HepG2 (cell line): ENCODE results near the gene UPB1. TPM values are rescaled to one million over a fixed set of nuclear protein-coding genes. Genes with fewer than 3 reads are reported as not detected.
A peak's percentile ranks its signal among the peaks of the same experiment; 100 is the strongest.

Experiments used
- ATF6 ChIP-seq: sonication (generic); formaldehyde crosslinking; conservative IDR thresholded peaks from 2 replicates; pipeline ENCODE4 v1.4.0; 2020; ENCODE audit warnings: missing genetic modification reagents
- CAMTA2 ChIP-seq: sonication (generic); formaldehyde crosslinking; IDR thresholded peaks from 2 replicates; pipeline ENCODE4 v1.4.0; 2020; ENCODE audit warnings: mild to moderate bottlenecking, missing genetic modification reagents, borderline replicate concordance
- CEBPZ ChIP-seq: IDR thresholded peaks from 2 replicates; pipeline ENCODE4 v1.6.1; 2012; ENCODE audit warnings: low read length, improper control_type of control experiment
- FOSL2 ChIP-seq: sonication (generic); formaldehyde crosslinking; IDR thresholded peaks from 2 replicates; pipeline ENCODE4 v1.4.0; 2020; ENCODE audit warnings: missing genetic modification reagents
- GABPA ChIP-seq, 2 experiments: IDR thresholded peaks; 2 replicates each; pipeline ENCODE4 v1.6.1; 2011 to 2016; ENCODE audit warnings: low read depth in 2 of 2, low read length in 1 of 2, missing biosample characterization in 1 of 2, missing genetic modification characterization in 1 of 2
- HOXA9 ChIP-seq: sonication (generic); formaldehyde crosslinking; IDR thresholded peaks from 2 replicates; pipeline ENCODE4 v1.8.1; 2022; ENCODE audit warnings: missing genetic modification reagents, mild to moderate bottlenecking, moderate library complexity, borderline replicate concordance
- NAIF1 ChIP-seq: sonication (generic); formaldehyde crosslinking; IDR thresholded peaks from 2 replicates; pipeline ENCODE4 v1.5.0; 2020; ENCODE audit warnings: mild to moderate bottlenecking, missing genetic modification reagents, borderline replicate concordance
- POGZ ChIP-seq: sonication (generic); formaldehyde crosslinking; IDR thresholded peaks from 2 replicates; pipeline ENCODE4 v1.4.0; 2020; ENCODE audit warnings: mild to moderate bottlenecking, missing genetic modification reagents
- REXO4 ChIP-seq: sonication (generic); formaldehyde crosslinking; IDR thresholded peaks from 2 replicates; pipeline ENCODE4 v1.8.0; 2022; ENCODE audit warnings: missing genetic modification reagents, mild to moderate bottlenecking, borderline replicate concordance
- RFX5 ChIP-seq: IDR thresholded peaks from 2 replicates; pipeline ENCODE4 v1.6.1; 2011; ENCODE audit warnings: low read depth, low read length, improper control_type of control experiment
- SNRNP70 ChIP-seq: fragments of 200-400 bp; formaldehyde crosslinking; IDR thresholded peaks from 2 replicates; pipeline ENCODE4 v1.6.1; 2017; ENCODE audit warnings: mild to moderate bottlenecking, low read depth, low read length, moderate library complexity
- SP1 ChIP-seq, 2 experiments: fragments of 450-650 bp in 1 of 2; sonication (generic) in 1 of 2; formaldehyde crosslinking in 1 of 2; IDR thresholded peaks; 2 replicates each; pipeline versions ENCODE4 v1.4.0 to v1.6.1; 2016 to 2020; ENCODE audit warnings: missing genetic modification reagents in 1 of 2
- ZBTB2 ChIP-seq: sonication (generic); formaldehyde crosslinking; IDR thresholded peaks from 2 replicates; pipeline ENCODE4 v1.8.0; 2022; ENCODE audit warnings: low read depth, missing genetic modification reagents
- ZNF136 ChIP-seq: sonication (generic); formaldehyde crosslinking; IDR thresholded peaks from 2 replicates; pipeline ENCODE4 v1.8.1; 2022; ENCODE audit warnings: low read depth, mild to moderate bottlenecking, moderate library complexity, missing genetic modification reagents
- ZNF281 ChIP-seq: sonication (generic); formaldehyde crosslinking; IDR thresholded peaks from 2 replicates; pipeline ENCODE4 v1.4.0; 2020; ENCODE audit warnings: missing genetic modification reagents, borderline replicate concordance
- ZNF446 ChIP-seq: sonication (generic); formaldehyde crosslinking; IDR thresholded peaks from 2 replicates; pipeline ENCODE4 v1.5.0; 2020; ENCODE audit warnings: mild to moderate bottlenecking, missing genetic modification reagents
- ZNF572 ChIP-seq: sonication (generic); formaldehyde crosslinking; IDR thresholded peaks from 2 replicates; pipeline ENCODE4 v1.5.1; 2020; ENCODE audit warnings: mild to moderate bottlenecking, missing genetic modification reagents
- polyA plus RNA-seq, 8 experiments: library from polyadenylated mRNA; depleted of rRNA in 3 of 8; stranded (reverse) in 7 of 8; unstranded in 1 of 8; fragments of >200 nt; fragmentation: Illumina TruSeq in 4 of 8; extraction: Trizol in 4 of 8; gene quantifications; 2 replicates each; pipeline versions ENCODE4 v1.2.1 to v1.2.3, GENCODE V29; 2011 to 2016; ENCODE audit warnings: low read depth in 4 of 8, missing spikeins in 1 of 8, mixed read lengths in 1 of 8; ENCODE audit not compliant: insufficient read depth in 1 of 8
- total RNA-seq, 5 experiments: library from RNA; depleted of rRNA; stranded (reverse); fragments of >200 nt; fragmentation: Illumina TruSeq; extraction: Trizol; gene quantifications; 2 replicates each; pipeline ENCODE4 v1.2.3, GENCODE V29; 2016; ENCODE audit warnings: low read depth in 1 of 5

UPB1 gene
- total and polyA plus RNA-seq, 2 of the 13 experiments (the other 11 are each of a cell fraction or from before 2014, with no cell fraction given), result 0.38 to 1.2 TPM

- TF ChIP-seq GABPA (IDR thresholded peaks at IDR 0.05; ENCODE audit: low read depth, low read length), result peak; percentile 92
- peak; percentile 96 for TF ChIP-seq GABPA (CRISPR knock-in tag; IDR thresholded peaks at IDR 0.05; ENCODE audit: low read depth)
- no peak for TF ChIP-seq ATF6 (CRISPR knock-in tag)
- peak; percentile 74 for TF ChIP-seq FOSL2 (CRISPR knock-in tag)
- peak; percentile 87 for TF ChIP-seq ZBTB2
- peak; percentile 81 for TF ChIP-seq POGZ
- peak; percentile 79; the same call in 1 of the 2 replicates for TF ChIP-seq ZNF446
- peak; percentile 62; the same call in 1 of the 2 replicates for TF ChIP-seq CAMTA2 (CRISPR knock-in tag)
- TF ChIP-seq REXO4 (CRISPR knock-in tag), result no peak
- TF ChIP-seq SNRNP70, result no peak
- no peak for TF ChIP-seq RFX5
- no peak for TF ChIP-seq CEBPZ
- TF ChIP-seq NAIF1 (CRISPR knock-in tag), result peak; percentile 98
- TF ChIP-seq SP1 (IDR thresholded peaks at IDR 0.05), result no peak
- TF ChIP-seq SP1 (CRISPR knock-in tag; IDR thresholded peaks at IDR 0.05), result peak; percentile 96
- TF ChIP-seq HOXA9 (CRISPR knock-in tag), result no peak
- peak; percentile 77; the same call in 1 of the 2 replicates for TF ChIP-seq ZNF572 (CRISPR knock-in tag)
- peak; percentile 90; the same call in 1 of the 2 replicates for TF ChIP-seq ZNF136
- 0 out of 2 replicates have a peak, but pooled peaks have one; percentile 32 for TF ChIP-seq ZNF281 (CRISPR knock-in tag)
Measured at GRCh38 chr22:24555165-24556039, 60.3 kb downstream of the UPB1 start, which contains the start of gene SNRPD3 (continued).
